GM23338 (cell line): Measurements from ENCODE around the gene PDCD2L.

Experiments used
- CREB1 ChIP-seq: fragments of 250-450 bp; sonication (Bioruptor Pico); IDR thresholded peaks from 2 replicates; pipeline ENCODE4 v1.5.0; 2020; ENCODE audit warnings: low read depth, mild to moderate bottlenecking, moderate library complexity
- CTCF ChIP-seq, 2 experiments: fragments of 200-600 bp in 1 of 2; sonication (generic) in 1 of 2; conservative IDR thresholded peaks; 2 replicates each; pipeline versions ENCODE4 v1.5.1 to v1.6.1; 2016 to 2017; ENCODE audit warnings: antibody characterized with exemption in 2 of 2, low read depth in 2 of 2, mild to moderate bottlenecking in 2 of 2, moderate library complexity in 1 of 2
- ETS1 ChIP-seq: IDR thresholded peaks from 2 replicates; pipeline ENCODE4 v1.6.1; 2016; ENCODE audit warnings: antibody characterized with exemption
- EZH2 ChIP-seq: fragments of 200-600 bp; sonication (generic); IDR thresholded peaks from one replicate; pipeline ENCODE4 v1.8.0; 2017; ENCODE audit warnings: antibody characterized with exemption, mild to moderate bottlenecking, low read depth; ENCODE audit not compliant: unreplicated experiment
- EZH2phosphoT487 ChIP-seq: fragments of 200-600 bp; sonication (generic); IDR thresholded peaks from one replicate; pipeline ENCODE4 v1.8.1; 2018; ENCODE audit warnings: antibody characterized with exemption; ENCODE audit not compliant: unreplicated experiment
- JUNB ChIP-seq: IDR thresholded peaks from one replicate; pipeline ENCODE4 v1.6.1; 2016; ENCODE audit warnings: antibody characterized with exemption; ENCODE audit not compliant: unreplicated experiment
- NANOG ChIP-seq: IDR thresholded peaks from 2 replicates; pipeline ENCODE4 v1.6.1; 2016; ENCODE audit warnings: antibody characterized with exemption, borderline replicate concordance
- POLR2AphosphoS5 ChIP-seq: IDR thresholded peaks from 2 replicates; pipeline ENCODE4 v1.6.1; 2016; ENCODE audit warnings: antibody characterized with exemption, low read depth
- REST ChIP-seq: IDR thresholded peaks from one replicate; pipeline ENCODE4 v1.6.1; 2018; ENCODE audit warnings: antibody characterized with exemption; ENCODE audit not compliant: unreplicated experiment
- STAT1 ChIP-seq: IDR thresholded peaks from one replicate; pipeline ENCODE4 v1.6.1; 2016; ENCODE audit warnings: antibody characterized with exemption; ENCODE audit not compliant: unreplicated experiment
- ZNF114 ChIP-seq: fragments of 250-450 bp; sonication (Bioruptor Pico); IDR thresholded peaks from 2 replicates; pipeline ENCODE4 v1.5.0; 2020; ENCODE audit warnings: mild to moderate bottlenecking, moderate library complexity
- ZNF331 ChIP-seq: fragments of 250-450 bp; sonication (Bioruptor Pico); IDR thresholded peaks from 2 replicates; pipeline ENCODE4 v1.5.0; 2020; ENCODE audit warnings: low read depth, mild to moderate bottlenecking, moderate library complexity
- ZNF462 ChIP-seq: fragments of 250-450 bp; sonication (Bioruptor Pico); IDR thresholded peaks from 2 replicates; pipeline ENCODE4 v1.5.0; 2020; ENCODE audit warnings: mild to moderate bottlenecking, moderate library complexity

- TF ChIP-seq CTCF (conservative IDR thresholded peaks at IDR 0.05; ENCODE audit: low read depth in 2 of 2) (no peak), POLR2AphosphoS5 (no peak), ETS1 (no peak), EZH2phosphoT487 (no peak), EZH2 (no peak), JUNB (no peak), REST (no peak), STAT1 (no peak), CREB1 (no peak), ZNF114 (CRISPR knock-in tag) (no peak), NANOG (no peak), ZNF331 (no peak), ZNF462 (CRISPR knock-in tag) (no peak)
Observed at GRCh38 chr19:34373601-34374288, 30.5 kb upstream of the PDCD2L start.
